Loucy (cell line): ENCODE results near the gene TMEM150B.

ENCODE experiments used
- H2AFZ ChIP-seq: fragments of 200-600 bp; sonication (generic); 2 replicates; pipeline ENCODE4 v1.6.0; 2016; ENCODE audit warnings: antibody characterized with exemption, mild to moderate bottlenecking, low read length, moderate library complexity
- H3F3A ChIP-seq: fragments of 200-600 bp; 2 replicates; pipeline ENCODE4 v1.6.0; 2016; ENCODE audit warnings: antibody characterized with exemption, low read depth, mild to moderate bottlenecking
- H3K27me3 ChIP-seq: fragments of 200-600 bp; sonication (generic); 2 replicates; pipeline ENCODE4 v1.6.1; 2014; ENCODE audit warnings: low read length, mild to moderate bottlenecking; ENCODE audit not compliant: insufficient read depth, poor library complexity, severe bottlenecking
- H3K36me3 ChIP-seq: fragments of 200-600 bp; sonication (generic); 2 replicates; pipeline ENCODE4 v1.6.1; 2016; ENCODE audit warnings: low read length; ENCODE audit not compliant: insufficient read depth
- H3K4me1 ChIP-seq: fragments of 200-600 bp; sonication (generic); 2 replicates; pipeline ENCODE4 v1.5.1; 2014; ENCODE audit warnings: low read length, mild to moderate bottlenecking; ENCODE audit not compliant: insufficient read depth, poor library complexity, severe bottlenecking
- H3K4me2 ChIP-seq: fragments of 200-600 bp; sonication (generic); 2 replicates; pipeline ENCODE4 v1.6.0; 2014; ENCODE audit warnings: antibody characterized with exemption, low read length, low read depth, mild to moderate bottlenecking; ENCODE audit not compliant: poor library complexity, severe bottlenecking
- H3K4me3 ChIP-seq: fragments of 200-600 bp; sonication (generic); 2 replicates; pipeline ENCODE4 v1.5.1; 2014; ENCODE audit warnings: low read length, mild to moderate bottlenecking, mixed read lengths; ENCODE audit not compliant: poor library complexity, severe bottlenecking
- H3K79me2 ChIP-seq: fragments of 200-600 bp; sonication (generic); 2 replicates; pipeline ENCODE4 v1.6.1; 2014; ENCODE audit warnings: low read length; ENCODE audit not compliant: insufficient read depth
- H3K9ac ChIP-seq: fragments of 200-600 bp; sonication (generic); 2 replicates; pipeline ENCODE4 v1.6.0; 2014; ENCODE audit warnings: mild to moderate bottlenecking, low read depth, low read length, moderate library complexity; ENCODE audit not compliant: poor library complexity, severe bottlenecking
- H3K9me2 ChIP-seq: fragments of 200-600 bp; sonication (generic); replicated peaks from 2 replicates; pipeline ENCODE4 v1.6.1; 2016; ENCODE audit warnings: low read depth, low read length, mixed read lengths
- H3K9me3 ChIP-seq: fragments of 200-600 bp; sonication (generic); 2 replicates; pipeline ENCODE4 v1.6.1; 2014; ENCODE audit warnings: mild to moderate bottlenecking, antibody characterized with exemption, low read length, low read depth; ENCODE audit not compliant: insufficient read depth
- H4K20me1 ChIP-seq: fragments of 200-600 bp; sonication (generic); 2 replicates; pipeline ENCODE4 v1.6.0; 2014; ENCODE audit warnings: antibody characterized with exemption, low read length, mild to moderate bottlenecking; ENCODE audit not compliant: insufficient read depth, poor library complexity, severe bottlenecking
- EZH2phosphoT487 ChIP-seq: fragments of 200-600 bp; IDR thresholded peaks from 2 replicates; pipeline ENCODE4 v1.6.1; 2018; ENCODE audit warnings: antibody characterized with exemption, mild to moderate bottlenecking, moderate library complexity, borderline replicate concordance
- TF ChIP-seq, protein P1 (sequence below): fragments of 200-600 bp; sonication (generic); conservative IDR thresholded peaks from 2 replicates; pipeline ENCODE4 v1.5.1; 2014; ENCODE audit warnings: mild to moderate bottlenecking, antibody characterized with exemption, low read length

Gene TMEM150B

GRCh38 chr19:55341171-55341588 lies 16.0 kb upstream of the TMEM150B start:
- H3K9me2 ChIP-seq, result no peaks in the 10 kb centered on the region
- TF ChIP-seq, protein P1, sequence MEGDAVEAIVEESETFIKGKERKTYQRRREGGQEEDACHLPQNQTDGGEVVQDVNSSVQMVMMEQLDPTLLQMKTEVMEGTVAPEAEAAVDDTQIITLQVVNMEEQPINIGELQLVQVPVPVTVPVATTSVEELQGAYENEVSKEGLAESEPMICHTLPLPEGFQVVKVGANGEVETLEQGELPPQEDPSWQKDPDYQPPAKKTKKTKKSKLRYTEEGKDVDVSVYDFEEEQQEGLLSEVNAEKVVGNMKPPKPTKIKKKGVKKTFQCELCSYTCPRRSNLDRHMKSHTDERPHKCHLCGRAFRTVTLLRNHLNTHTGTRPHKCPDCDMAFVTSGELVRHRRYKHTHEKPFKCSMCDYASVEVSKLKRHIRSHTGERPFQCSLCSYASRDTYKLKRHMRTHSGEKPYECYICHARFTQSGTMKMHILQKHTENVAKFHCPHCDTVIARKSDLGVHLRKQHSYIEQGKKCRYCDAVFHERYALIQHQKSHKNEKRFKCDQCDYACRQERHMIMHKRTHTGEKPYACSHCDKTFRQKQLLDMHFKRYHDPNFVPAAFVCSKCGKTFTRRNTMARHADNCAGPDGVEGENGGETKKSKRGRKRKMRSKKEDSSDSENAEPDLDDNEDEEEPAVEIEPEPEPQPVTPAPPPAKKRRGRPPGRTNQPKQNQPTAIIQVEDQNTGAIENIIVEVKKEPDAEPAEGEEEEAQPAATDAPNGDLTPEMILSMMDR, result no peak
- TF ChIP-seq EZH2phosphoT487, result no peak
- H3K36me3 ChIP-seq, result no peaks in the 10 kb centered on the region
- peak overlapping the region; percentile 95 for H3K4me2 ChIP-seq
- H3K27me3 ChIP-seq, result no peaks in the 10 kb centered on the region
- H2AFZ ChIP-seq, result no peak overlapping the region
- H3F3A ChIP-seq, result no peaks in the 10 kb centered on the region
- H3K79me2 ChIP-seq, result peaks cover 29% of the 10 kb centered on the region
- H3K9ac ChIP-seq, result peak overlapping the region; percentile 99
- H3K4me1 ChIP-seq, result peaks cover 29% of the 10 kb centered on the region
- H3K4me3 ChIP-seq, result peak overlapping the region; percentile 99
- no peaks in the 10 kb centered on the region for H3K9me3 ChIP-seq
- peaks cover 25% of the 10 kb centered on the region for H4K20me1 ChIP-seq

DNA sequence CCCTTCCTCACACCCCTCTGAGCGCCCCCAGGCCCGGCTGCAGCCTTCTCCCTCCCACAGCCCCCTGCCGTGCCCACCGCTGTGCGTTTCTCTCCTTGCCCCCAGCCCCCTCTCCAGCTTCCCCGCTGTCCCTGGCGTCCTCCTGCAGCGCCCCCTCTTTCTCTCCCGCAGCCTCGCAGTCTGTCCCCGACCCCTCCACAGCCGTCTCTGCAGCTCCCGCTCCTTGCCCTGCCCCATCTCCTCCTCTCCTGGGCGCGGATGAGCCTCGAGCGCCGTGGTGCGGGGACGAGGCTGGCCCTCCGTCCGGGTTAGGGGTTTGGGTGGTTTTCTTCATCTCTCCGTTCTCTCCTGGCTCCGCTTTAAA lies 15.6 kb upstream of the TMEM150B start:
- Histone ChIP-seq H3K9ac (peak overlapping the region; percentile 99), H3K4me1 (peaks cover 29% of the 10 kb centered on the region), H4K20me1 (peaks cover 25% of the 10 kb centered on the region), H3K36me3 (no peaks in the 10 kb centered on the region), H3K9me2 (no peaks in the 10 kb centered on the region), H3K79me2 (peaks cover 29% of the 10 kb centered on the region), H3K9me3 (no peaks in the 10 kb centered on the region), H2AFZ (no peak overlapping the region), H3K4me3 (peak overlapping the region; percentile 99), H3K4me2 (peak overlapping the region; percentile 95), H3F3A (no peaks in the 10 kb centered on the region), H3K27me3 (no peaks in the 10 kb centered on the region)
- TF ChIP-seq, protein P1, result peak; percentile 53
- no peak for TF ChIP-seq EZH2phosphoT487

GRCh38 chr19:55339889-55340783 lies 15.0 kb upstream of the TMEM150B start:
- Histone ChIP-seq H3K9ac (peak overlapping the region; percentile 99), H3K9me3 (no peaks in the 10 kb centered on the region), H2AFZ (no peak overlapping the region), H3K36me3 (no peaks in the 10 kb centered on the region), H3K9me2 (no peaks in the 10 kb centered on the region), H3K4me3 (peak overlapping the region; percentile 99), H3K27me3 (no peaks in the 10 kb centered on the region), H3F3A (no peaks in the 10 kb centered on the region), H4K20me1 (peaks cover 25% of the 10 kb centered on the region), H3K79me2 (peaks cover 29% of the 10 kb centered on the region), H3K4me1 (peaks cover 29% of the 10 kb centered on the region), H3K4me2 (peak overlapping the region; percentile 95)
- TF ChIP-seq, protein P1, result no peak
- no peak for TF ChIP-seq EZH2phosphoT487
